HepG2 (cell line): Measurements from ENCODE around the gene LYPD3. TPM values are rescaled to one million over a fixed set of nuclear protein-coding genes. Genes with fewer than 3 reads are reported as not detected.

ENCODE experiments used
- GTF3A ChIP-seq: sonication (generic); formaldehyde crosslinking; conservative IDR thresholded peaks from 2 replicates; pipeline ENCODE4 v1.4.0; 2020; ENCODE audit warnings: mild to moderate bottlenecking, missing genetic modification reagents
- KDM2A ChIP-seq: sonication (generic); formaldehyde crosslinking; IDR thresholded peaks from 2 replicates; pipeline ENCODE4 v1.4.0; 2020; ENCODE audit warnings: low read depth, missing genetic modification reagents, borderline replicate concordance
- KLF16 ChIP-seq, 2 experiments: sonication (generic) in 1 of 2; formaldehyde crosslinking in 1 of 2; IDR thresholded peaks; 2 replicates each; pipeline versions ENCODE4 v1.6.1 to v1.8.0; 2016 to 2023; ENCODE audit warnings: missing genetic modification reagents in 2 of 2, missing compliant biosample characterization in 1 of 2
- MEF2D ChIP-seq: sonication (generic); formaldehyde crosslinking; IDR thresholded peaks from 2 replicates; pipeline ENCODE4 v1.5.1; 2020; ENCODE audit warnings: mild to moderate bottlenecking, missing genetic modification reagents
- NR2C2 ChIP-seq: sonication (generic); formaldehyde crosslinking; IDR thresholded peaks from 2 replicates; pipeline ENCODE4 v1.4.0; 2020; ENCODE audit warnings: missing genetic modification reagents, mild to moderate bottlenecking, moderate library complexity, borderline replicate concordance
- POLR2A ChIP-seq, 2 experiments: IDR thresholded peaks; 2 replicates each; pipeline ENCODE4 v1.6.1; 2011; ENCODE audit warnings: low read depth in 2 of 2, low read length in 2 of 2, mild to moderate bottlenecking in 1 of 2, moderate library complexity in 1 of 2; ENCODE audit not compliant: insufficient read depth in 1 of 2
- POLR2AphosphoS5 ChIP-seq: IDR thresholded peaks from 2 replicates; pipeline ENCODE4 v1.6.1; 2012; ENCODE audit warnings: low read depth, low read length
- RBFOX2 ChIP-seq: fragments of 200-400 bp; formaldehyde crosslinking; IDR thresholded peaks from 2 replicates; pipeline ENCODE4 v1.6.1; 2017; ENCODE audit warnings: low read depth, mild to moderate bottlenecking, low read length
- ZBTB7B ChIP-seq: sonication (generic); formaldehyde crosslinking; IDR thresholded peaks from 2 replicates; pipeline ENCODE4 v1.4.0; 2020; ENCODE audit warnings: missing genetic modification reagents
- ZEB1 ChIP-seq: IDR thresholded peaks from 2 replicates; pipeline ENCODE4 v1.6.1; 2012; ENCODE audit warnings: mild to moderate bottlenecking, low read depth, inconsistent platforms; ENCODE audit not compliant: insufficient replicate concordance
- ZFX ChIP-seq: sonication (generic); formaldehyde crosslinking; IDR thresholded peaks from 2 replicates; pipeline ENCODE4 v1.4.0; 2020; ENCODE audit warnings: mild to moderate bottlenecking, low read depth, missing genetic modification reagents, moderate library complexity
- ZNF160 ChIP-seq: sonication (generic); formaldehyde crosslinking; IDR thresholded peaks from 2 replicates; pipeline ENCODE4 v1.8.0; 2022; ENCODE audit warnings: mild to moderate bottlenecking, inconsistent platforms, missing genetic modification reagents
- ZNF543 ChIP-seq: sonication (generic); formaldehyde crosslinking; IDR thresholded peaks from 2 replicates; pipeline ENCODE4 v1.4.0; 2020; ENCODE audit warnings: mild to moderate bottlenecking, missing genetic modification reagents
- ZNF546 ChIP-seq: sonication (generic); formaldehyde crosslinking; conservative IDR thresholded peaks from 2 replicates; pipeline ENCODE4 v1.8.1; 2023; ENCODE audit warnings: mild to moderate bottlenecking, missing genetic modification reagents
- ZNF687 ChIP-seq: sonication (generic); formaldehyde crosslinking; IDR thresholded peaks from 2 replicates; pipeline ENCODE4 v1.5.1; 2020; ENCODE audit warnings: mild to moderate bottlenecking, missing genetic modification reagents, moderate library complexity
- ZNF691 ChIP-seq: sonication (generic); formaldehyde crosslinking; IDR thresholded peaks from 2 replicates; pipeline ENCODE4 v1.4.0; 2020; ENCODE audit warnings: missing genetic modification reagents, low read depth, mild to moderate bottlenecking, borderline replicate concordance
- polyA plus RNA-seq, 8 experiments: library from polyadenylated mRNA; depleted of rRNA in 3 of 8; stranded (reverse) in 7 of 8; unstranded in 1 of 8; fragments of >200 nt; fragmentation: Illumina TruSeq in 4 of 8; extraction: Trizol in 4 of 8; gene quantifications; 2 replicates each; pipeline versions ENCODE4 v1.2.1 to v1.2.3, GENCODE V29; 2011 to 2016; ENCODE audit warnings: low read depth in 4 of 8, missing spikeins in 1 of 8, mixed read lengths in 1 of 8; ENCODE audit not compliant: insufficient read depth in 1 of 8
- total RNA-seq, 5 experiments: library from RNA; depleted of rRNA; stranded (reverse); fragments of >200 nt; fragmentation: Illumina TruSeq; extraction: Trizol; gene quantifications; 2 replicates each; pipeline ENCODE4 v1.2.3, GENCODE V29; 2016; ENCODE audit warnings: low read depth in 1 of 5

LYPD3 gene
- total and polyA plus RNA-seq, 2 of the 13 experiments (the other 11 are each of a cell fraction or from before 2014, with no cell fraction given) = 0.51 to 1.5 TPM

- TF ChIP-seq ZNF691 (CRISPR knock-in tag) = 0 out of 2 replicates have a peak, but pooled peaks have one; percentile 43
- peak; percentile 42; the same call in 1 of the 2 replicates for TF ChIP-seq RBFOX2
- TF ChIP-seq KLF16 (CRISPR knock-in tag; IDR thresholded peaks at IDR 0.05) = 0 out of 4 replicates have a peak, but pooled peaks of 1 of the 2 experiments have one; percentile 19
- 0 out of 2 replicates have a peak, but pooled peaks have one; percentile 10 for TF ChIP-seq MEF2D
- peak; percentile 42 for TF ChIP-seq POLR2AphosphoS5
- peak in 1 of 2 experiments; percentile 47; a peak in 2 of 4 replicates for TF ChIP-seq POLR2A (IDR thresholded peaks at IDR 0.05; ENCODE audit: insufficient read depth in 1 of 2, low read depth in 2 of 2, low read length in 2 of 2)
- 0 out of 2 replicates have a peak, but pooled peaks have one; percentile 26 for TF ChIP-seq ZNF543 (CRISPR knock-in tag)
- TF ChIP-seq KDM2A = no peak
- TF ChIP-seq ZNF160 (CRISPR knock-in tag) = no peak
- no peak for TF ChIP-seq GTF3A (CRISPR knock-in tag)
- peak; percentile 4 for TF ChIP-seq ZEB1
- TF ChIP-seq ZBTB7B (CRISPR knock-in tag) = 0 out of 2 replicates have a peak, but pooled peaks have one; percentile 7
- TF ChIP-seq ZFX (CRISPR knock-in tag) = peak; percentile 75
- TF ChIP-seq NR2C2 = no peak
- peak; percentile 63; the same call in 1 of the 2 replicates for TF ChIP-seq ZNF546 (CRISPR knock-in tag)
- peak; percentile 64; the same call in 1 of the 2 replicates for TF ChIP-seq ZNF687 (CRISPR knock-in tag)
These were observed 1.9 kb downstream of the LYPD3 start (continued) for GRCh38 chr19:43463381-43464133.
